ENCODE results near the gene SACM1L.

Gene SACM1L

GRCh38 chr3:45656575-45657363, 32.4 kb upstream of the SACM1L start:
- no peak overlapping the region for H3K4me2 ChIP-seq (ENCODE audit: insufficient read depth, low read length)
- ATAC-seq (ENCODE audit: insufficient read depth, low read depth) (peak; percentile 95), DNase-seq (peak; percentile 85)
- no peaks in the 10 kb centered on the region for H3K9me3 ChIP-seq (ENCODE audit: insufficient read depth, low read length, severe bottlenecking)
- H3K4me1 ChIP-seq (ENCODE audit: insufficient read depth, low read length) = peaks cover 8% of the 10 kb centered on the region; the same call in 1 of the 2 replicates
- H3K27ac ChIP-seq (ENCODE audit: low read length) = no peak overlapping the region
- no peak overlapping the region for H2AFZ ChIP-seq (ENCODE audit: low read depth, low read length)
- peaks cover 18% of the 10 kb centered on the region; the same call in 1 of the 2 replicates for H4K20me1 ChIP-seq (ENCODE audit: insufficient read depth, low read length)
- peaks cover 22% of the 10 kb centered on the region for H3K36me3 ChIP-seq (ENCODE audit: insufficient read depth, low read length)
- TF ChIP-seq EZH2 (IDR thresholded peaks at IDR 0.05; ENCODE audit: borderline replicate concordance, low read depth, low read length, severe bottlenecking) = no peak
- TF ChIP-seq CTCF (IDR thresholded peaks at IDR 0.05; ENCODE audit: borderline replicate concordance, extremely low read depth, low read length, poor library complexity, severe bottlenecking) = peak; percentile 94
- peaks cover 78% of the 10 kb centered on the region for H3K79me2 ChIP-seq (ENCODE audit: insufficient read depth, low read length)
- H3K9ac ChIP-seq (ENCODE audit: low read depth, low read length) = no peak overlapping the region
- no peaks in the 10 kb centered on the region for H3K27me3 ChIP-seq (ENCODE audit: insufficient read depth, low read length, poor library complexity)
- no peak overlapping the region for H3K4me3 ChIP-seq (ENCODE audit: low read depth in 1 of 2, low read length in 2 of 2)

DNA sequence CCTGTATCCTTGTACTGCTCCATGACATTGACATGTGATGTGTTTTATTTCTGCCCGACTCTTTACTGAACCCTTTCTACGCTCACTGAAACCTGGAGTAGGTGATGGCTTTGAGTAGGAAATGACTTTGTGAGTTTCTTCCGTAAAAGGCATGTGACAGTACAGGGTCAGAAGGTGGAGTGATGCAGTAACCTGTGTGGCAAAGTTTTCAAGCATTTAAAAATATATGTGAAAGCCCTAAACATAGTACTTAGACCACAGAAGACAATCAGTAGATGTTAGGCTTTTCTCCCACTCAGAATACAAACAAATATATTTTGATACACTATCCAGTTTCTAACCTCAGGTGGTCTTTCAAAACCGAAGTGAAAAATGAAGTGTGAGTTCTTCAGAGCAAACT, 31.3 kb upstream of the SACM1L start:
- Histone ChIP-seq H3K4me3 (ENCODE audit: low read depth in 1 of 2, low read length in 2 of 2) (no peak overlapping the region), H3K79me2 (ENCODE audit: insufficient read depth, low read length) (peaks cover 75% of the 10 kb centered on the region), H3K36me3 (ENCODE audit: insufficient read depth, low read length) (peaks cover 22% of the 10 kb centered on the region), H3K9me3 (ENCODE audit: insufficient read depth, low read length, severe bottlenecking) (no peaks in the 10 kb centered on the region), H3K4me1 (ENCODE audit: insufficient read depth, low read length) (peaks cover 9% of the 10 kb centered on the region), H3K9ac (ENCODE audit: low read depth, low read length) (no peak overlapping the region), H3K27me3 (ENCODE audit: insufficient read depth, low read length, poor library complexity) (no peaks in the 10 kb centered on the region), H3K4me2 (ENCODE audit: insufficient read depth, low read length) (no peak overlapping the region), H3K27ac (ENCODE audit: low read length) (no peak overlapping the region), H2AFZ (ENCODE audit: low read depth, low read length) (no peak overlapping the region), H4K20me1 (ENCODE audit: insufficient read depth, low read length) (peaks cover 18% of the 10 kb centered on the region; the same call in 1 of the 2 replicates)
- DNase-seq (no peak), ATAC-seq (ENCODE audit: insufficient read depth, low read depth) (no peak)
- no peak for TF ChIP-seq CTCF (IDR thresholded peaks at IDR 0.05; ENCODE audit: borderline replicate concordance, extremely low read depth, low read length, poor library complexity, severe bottlenecking)
- no peak for TF ChIP-seq EZH2 (IDR thresholded peaks at IDR 0.05; ENCODE audit: borderline replicate concordance, low read depth, low read length, severe bottlenecking)

- Histone ChIP-seq H3K36me3 (ENCODE audit: insufficient read depth, low read length) (peaks cover 19% of the 10 kb centered on the region), H3K4me2 (ENCODE audit: insufficient read depth, low read length) (no peak overlapping the region), H3K27ac (ENCODE audit: low read length) (no peak overlapping the region), H2AFZ (ENCODE audit: low read depth, low read length) (no peak overlapping the region), H3K79me2 (ENCODE audit: insufficient read depth, low read length) (peaks cover 74% of the 10 kb centered on the region), H3K9me3 (ENCODE audit: insufficient read depth, low read length, severe bottlenecking) (no peaks in the 10 kb centered on the region), H4K20me1 (ENCODE audit: insufficient read depth, low read length) (peaks cover 14% of the 10 kb centered on the region; the same call in 1 of the 2 replicates), H3K9ac (ENCODE audit: low read depth, low read length) (no peak overlapping the region), H3K4me3 (ENCODE audit: low read depth in 1 of 2, low read length in 2 of 2) (no peak overlapping the region), H3K27me3 (ENCODE audit: insufficient read depth, low read length, poor library complexity) (no peaks in the 10 kb centered on the region), H3K4me1 (ENCODE audit: insufficient read depth, low read length) (peaks cover 21% of the 10 kb centered on the region)
- no peak for ATAC-seq (ENCODE audit: insufficient read depth, low read depth)
- peak; percentile 47 for DNase-seq
- TF ChIP-seq EZH2 (IDR thresholded peaks at IDR 0.05; ENCODE audit: borderline replicate concordance, low read depth, low read length, severe bottlenecking) (no peak), CTCF (IDR thresholded peaks at IDR 0.05; ENCODE audit: borderline replicate concordance, extremely low read depth, low read length, poor library complexity, severe bottlenecking) (peak; percentile 91)
These were observed 29.3 kb upstream of the SACM1L start for GRCh38 chr3:45659661-45660566.
